Chondrocyte (in vitro differentiated cells): Measurements from ENCODE around the gene PRKRIP1. TPM values are rescaled to one million over a fixed set of nuclear protein-coding genes. Genes with fewer than 3 reads are reported as not detected.

Experiments used
- DNase-seq: peaks from one replicate; pipeline ENCODE4 v3.0.0; 2021; ENCODE audit warnings: mixed read lengths, low spot score
- H3K27ac Mint-ChIP-seq: one replicate; pipeline ENCODE4 v1.8.0; 2021; ENCODE audit warnings: mild to moderate bottlenecking, moderate library complexity, mixed read lengths; ENCODE audit not compliant: unreplicated experiment
- H3K27me3 Mint-ChIP-seq: 2 replicates; pipeline ENCODE4 v1.8.0; 2021; ENCODE audit warnings: low read depth, mixed read lengths
- H3K36me3 Mint-ChIP-seq: 2 replicates; pipeline ENCODE4 v1.8.0; 2021; ENCODE audit warnings: low read depth, mixed read lengths
- H3K4me1 Mint-ChIP-seq: 2 replicates; pipeline ENCODE4 v1.8.0; 2021; ENCODE audit warnings: low read depth, mild to moderate bottlenecking, mixed read lengths
- H3K4me3 Mint-ChIP-seq: one replicate; pipeline ENCODE4 v1.8.0; 2021; ENCODE audit warnings: mild to moderate bottlenecking, moderate library complexity, mixed read lengths; ENCODE audit not compliant: unreplicated experiment
- H3K9me3 Mint-ChIP-seq: 2 replicates; pipeline ENCODE4 v1.8.0; 2021; ENCODE audit warnings: low read depth, mixed read lengths
- total RNA-seq: library from RNA; stranded (reverse); gene quantifications from 3 replicates; pipeline ENCODE4 v1.2.1, GENCODE V29; 2021
- TF ChIP-seq, protein P1 (sequence below): fragments of 200-600 bp; sonication (generic); IDR thresholded peaks from 2 replicates; pipeline ENCODE4 v1.5.0; 2021; ENCODE audit warnings: antibody characterized with exemption, mild to moderate bottlenecking, moderate library complexity

PRKRIP1 gene
- total RNA-seq, 1 donor from 2014 or later, result 25.5 TPM

DNA sequence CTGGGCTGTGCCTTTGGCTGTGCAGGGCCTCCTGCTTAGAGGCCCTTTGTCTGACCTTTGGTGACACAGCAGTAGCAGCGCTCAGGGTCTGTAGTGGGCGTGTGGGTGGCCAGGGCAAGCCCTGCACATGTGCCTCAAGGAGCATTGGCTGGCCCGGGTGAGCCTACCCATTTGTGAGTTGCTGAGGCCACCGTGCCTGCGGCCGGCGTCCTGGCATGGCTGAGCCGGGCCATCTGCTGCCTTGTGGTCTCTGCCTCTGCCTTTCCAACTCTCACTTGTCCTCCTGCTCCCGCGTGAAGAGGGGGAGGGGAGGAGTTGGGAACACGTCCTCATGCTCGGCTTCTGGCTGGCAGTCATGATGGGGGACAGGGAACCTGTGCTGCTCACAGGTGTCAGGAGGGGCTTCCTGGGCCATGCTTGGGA lies 28.0 kb downstream of the PRKRIP1 start:
- Mint-ChIP-seq H3K27ac (no peak overlapping the region), H3K4me3 (no peak overlapping the region), H3K4me1 (no peaks in the 10 kb centered on the region), H3K27me3 (no peaks in the 10 kb centered on the region), H3K9me3 (no peaks in the 10 kb centered on the region), H3K36me3 (peaks cover 27% of the 10 kb centered on the region)
- TF ChIP-seq, protein P1, sequence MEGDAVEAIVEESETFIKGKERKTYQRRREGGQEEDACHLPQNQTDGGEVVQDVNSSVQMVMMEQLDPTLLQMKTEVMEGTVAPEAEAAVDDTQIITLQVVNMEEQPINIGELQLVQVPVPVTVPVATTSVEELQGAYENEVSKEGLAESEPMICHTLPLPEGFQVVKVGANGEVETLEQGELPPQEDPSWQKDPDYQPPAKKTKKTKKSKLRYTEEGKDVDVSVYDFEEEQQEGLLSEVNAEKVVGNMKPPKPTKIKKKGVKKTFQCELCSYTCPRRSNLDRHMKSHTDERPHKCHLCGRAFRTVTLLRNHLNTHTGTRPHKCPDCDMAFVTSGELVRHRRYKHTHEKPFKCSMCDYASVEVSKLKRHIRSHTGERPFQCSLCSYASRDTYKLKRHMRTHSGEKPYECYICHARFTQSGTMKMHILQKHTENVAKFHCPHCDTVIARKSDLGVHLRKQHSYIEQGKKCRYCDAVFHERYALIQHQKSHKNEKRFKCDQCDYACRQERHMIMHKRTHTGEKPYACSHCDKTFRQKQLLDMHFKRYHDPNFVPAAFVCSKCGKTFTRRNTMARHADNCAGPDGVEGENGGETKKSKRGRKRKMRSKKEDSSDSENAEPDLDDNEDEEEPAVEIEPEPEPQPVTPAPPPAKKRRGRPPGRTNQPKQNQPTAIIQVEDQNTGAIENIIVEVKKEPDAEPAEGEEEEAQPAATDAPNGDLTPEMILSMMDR, result no peak
- DNase-seq, result no peak

DNA sequence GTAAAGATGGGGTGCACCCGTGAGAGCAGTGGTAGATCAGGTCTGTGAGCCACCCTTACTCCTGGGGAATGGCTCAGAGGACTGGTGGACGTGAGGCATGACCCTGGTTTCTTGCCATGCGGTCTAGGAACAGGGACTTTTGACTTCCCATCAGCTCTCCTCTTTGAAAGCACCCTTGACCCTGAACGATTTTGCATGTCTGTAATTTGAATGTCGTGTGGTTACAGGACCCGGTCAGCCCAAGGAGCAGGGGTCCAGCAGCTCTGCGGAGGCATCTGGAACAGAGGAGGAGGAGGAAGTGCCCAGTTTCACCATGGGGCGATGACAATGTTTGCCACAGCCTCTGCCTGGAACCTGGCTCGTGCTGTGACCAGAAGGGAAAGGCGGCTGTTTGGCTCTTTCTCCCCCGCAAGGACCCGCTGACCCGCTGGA lies 28.6 kb downstream of the PRKRIP1 start:
- H3K4me3 Mint-ChIP-seq, result no peak overlapping the region
- peaks cover 6% of the 10 kb centered on the region for H3K4me1 Mint-ChIP-seq
- TF ChIP-seq, protein P1, result no peak
- DNase-seq, result no peak
- H3K27ac Mint-ChIP-seq, result no peak overlapping the region
- H3K9me3 Mint-ChIP-seq, result no peaks in the 10 kb centered on the region
- peaks cover 25% of the 10 kb centered on the region for H3K36me3 Mint-ChIP-seq
- no peaks in the 10 kb centered on the region for H3K27me3 Mint-ChIP-seq

DNA sequence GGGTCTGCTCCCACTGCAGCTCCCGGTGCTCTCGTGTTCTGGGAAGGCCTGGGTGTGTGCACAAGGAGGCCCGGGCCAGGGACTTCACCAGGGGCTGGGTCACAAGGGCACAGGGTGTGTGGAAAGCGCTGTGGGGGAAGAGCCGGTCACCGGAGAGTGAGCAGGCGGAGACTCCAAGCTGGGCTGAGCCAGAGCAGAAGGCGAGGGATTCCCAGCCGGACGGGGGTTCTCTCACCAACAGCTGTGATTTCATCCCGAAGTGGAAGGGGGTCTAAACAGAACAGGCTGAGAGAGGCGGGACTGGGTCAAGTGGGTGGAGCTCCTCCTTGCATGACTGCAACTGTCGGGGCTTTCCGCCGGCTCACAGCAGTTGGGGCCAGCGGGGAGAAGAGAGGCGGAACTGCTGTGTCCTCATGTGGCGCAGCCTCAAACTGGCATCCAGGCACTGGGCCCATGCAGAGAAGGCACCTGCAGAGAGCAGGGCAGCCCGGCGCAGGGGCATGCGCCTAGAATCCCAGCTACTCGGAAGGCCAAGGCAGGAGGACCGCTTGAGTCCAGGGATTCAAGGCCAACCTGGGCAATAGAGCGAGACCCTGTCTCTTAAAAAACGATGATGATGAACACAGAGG lies 29.6 kb downstream of the PRKRIP1 start:
- peaks cover 7% of the 10 kb centered on the region for H3K4me1 Mint-ChIP-seq
- H3K27me3 Mint-ChIP-seq, result no peaks in the 10 kb centered on the region
- no peak overlapping the region for H3K27ac Mint-ChIP-seq
- H3K4me3 Mint-ChIP-seq, result no peak overlapping the region
- no peak for DNase-seq
- no peaks in the 10 kb centered on the region for H3K9me3 Mint-ChIP-seq
- TF ChIP-seq, protein P1, result no peak
- H3K36me3 Mint-ChIP-seq, result peaks cover 21% of the 10 kb centered on the region

DNA sequence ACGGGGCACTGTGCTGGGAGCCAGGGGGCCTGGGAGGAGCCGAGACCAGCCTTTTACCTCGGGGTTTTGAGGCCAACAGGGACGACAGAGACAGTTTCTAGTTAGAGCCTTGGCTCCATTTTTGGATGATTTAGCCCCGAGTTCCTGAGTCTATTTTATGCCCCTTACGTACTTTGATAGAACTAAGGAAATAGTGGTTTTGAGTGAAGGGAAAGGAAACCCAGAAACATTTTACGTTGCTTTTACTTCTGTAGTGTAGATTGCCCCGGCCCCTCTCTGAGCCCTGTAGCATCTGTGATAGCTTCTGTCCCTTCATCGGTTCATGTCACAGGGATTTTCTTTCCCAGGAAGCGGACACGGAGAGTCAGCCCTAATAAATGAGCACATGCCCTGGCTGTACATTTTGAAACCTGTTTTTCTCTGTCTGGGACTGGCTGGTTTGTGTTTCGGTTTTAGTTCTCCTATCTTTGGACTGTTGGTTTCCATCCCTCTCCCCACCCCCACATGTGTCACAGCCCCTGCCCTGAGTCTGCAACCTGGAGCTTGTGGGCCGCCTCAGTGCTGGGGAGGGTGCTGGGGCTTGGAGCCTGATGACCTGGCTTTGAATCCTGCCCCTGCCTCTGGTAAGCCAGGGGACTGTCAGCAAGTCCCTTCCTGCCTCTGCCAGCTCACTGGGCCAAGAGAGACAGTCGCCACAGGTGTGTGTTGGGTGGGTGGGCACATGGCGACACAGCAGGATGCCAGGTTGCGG lies 30.3 kb downstream of the PRKRIP1 start:
- Mint-ChIP-seq H3K4me3 (no peak overlapping the region), H3K27me3 (no peaks in the 10 kb centered on the region), H3K36me3 (peaks cover 19% of the 10 kb centered on the region), H3K27ac (no peak overlapping the region), H3K4me1 (peaks cover 9% of the 10 kb centered on the region), H3K9me3 (no peaks in the 10 kb centered on the region)
- TF ChIP-seq, protein P1, result no peak
- no peak for DNase-seq

DNA sequence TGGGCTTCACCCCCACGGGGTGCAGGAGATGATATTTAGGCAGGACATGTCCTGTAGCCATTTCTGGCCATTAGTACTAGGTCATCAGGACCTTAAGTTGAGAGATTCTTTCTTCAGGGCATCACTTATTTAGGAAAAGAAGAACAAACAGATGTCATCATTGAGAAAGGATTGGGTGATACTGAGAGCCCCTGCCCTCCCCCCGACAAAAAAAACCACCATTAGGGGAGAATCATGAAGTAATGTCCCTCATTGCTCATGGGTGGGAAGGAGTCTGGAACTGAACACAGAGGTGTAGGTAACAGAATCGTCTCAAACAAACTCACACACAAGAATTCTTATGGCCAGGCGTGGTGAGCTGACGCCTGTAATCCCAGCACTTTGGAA lies 30.8 kb downstream of the PRKRIP1 start:
- Mint-ChIP-seq H3K9me3 (no peaks in the 10 kb centered on the region), H3K27me3 (no peaks in the 10 kb centered on the region), H3K27ac (no peak overlapping the region), H3K4me3 (no peak overlapping the region), H3K36me3 (peaks cover 19% of the 10 kb centered on the region), H3K4me1 (peaks cover 14% of the 10 kb centered on the region)
- TF ChIP-seq, protein P1, result no peak
- DNase-seq, result no peak
